ENCODE results near the gene GYPC.
"Not testable (repeated sequence)": the region's sequence is repeated elsewhere in the genome, so short reads cannot be mapped to it uniquely, and the experiment has no call there.

GYPC gene

DNA sequence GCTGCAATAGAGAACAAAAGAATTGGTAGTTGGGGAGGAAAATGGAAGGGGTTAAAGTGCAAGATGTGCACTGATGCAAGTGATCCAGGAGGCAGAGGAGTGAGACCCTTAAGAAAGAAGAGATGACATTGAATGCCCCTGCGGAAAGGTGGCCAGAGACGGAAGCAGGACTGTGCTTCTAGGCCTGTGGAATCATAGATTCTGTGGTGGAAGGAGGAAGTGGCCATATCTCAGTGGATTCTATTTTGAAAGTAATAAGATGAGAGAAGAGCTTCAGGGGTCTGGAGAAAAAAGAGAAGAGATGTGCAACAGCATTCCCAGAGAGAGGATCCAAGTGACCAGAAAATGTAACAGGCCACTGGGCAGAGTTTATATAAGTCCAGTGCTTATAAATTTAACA is 18.6 kb upstream of the GYPC start:
- DNase-seq (ENCODE audit: insufficient read length, low spot score) (no peak), FAIRE-seq (no peak)
- peak; percentile 86 for TF ChIP-seq SPI1 (IDR thresholded peaks at IDR 0.05; ENCODE audit: low read depth, low read length)
- no peak for TF ChIP-seq POLR2A (IDR thresholded peaks at IDR 0.05; ENCODE audit: low read depth, low read length)

DNA sequence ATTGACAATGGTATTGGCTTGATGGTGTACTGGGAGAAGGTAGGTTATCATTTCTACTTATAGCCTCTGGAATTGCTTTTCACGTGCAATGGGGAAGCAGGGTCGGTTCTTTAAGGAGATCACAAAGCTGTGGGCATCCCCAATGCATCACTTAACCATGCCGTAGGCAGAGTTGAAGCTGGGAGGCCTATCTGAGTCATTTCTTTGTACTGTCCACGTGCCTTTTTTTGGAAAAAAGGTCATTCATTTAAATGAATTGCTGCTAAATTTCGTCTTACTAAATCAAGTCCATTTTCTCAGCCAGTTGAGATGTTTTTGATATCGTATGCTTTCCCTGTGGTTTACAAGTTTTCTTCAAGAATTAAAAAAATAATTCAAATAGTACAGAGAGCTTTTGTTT is 17.2 kb upstream of the GYPC start:
- DNase-seq (ENCODE audit: insufficient read length, low spot score) (no peak), FAIRE-seq (no peak)
- TF ChIP-seq SPI1 (IDR thresholded peaks at IDR 0.05; ENCODE audit: low read depth, low read length), result no peak
- no peak for TF ChIP-seq POLR2AphosphoS5 (IDR thresholded peaks at IDR 0.05; ENCODE audit: low read depth, low read length)
- TF ChIP-seq TAF1 (IDR thresholded peaks at IDR 0.05; ENCODE audit: low read depth, low read length), result no peak
- no peak for TF ChIP-seq POU2F2 (IDR thresholded peaks at IDR 0.05; ENCODE audit: low read depth, low read length)
- TF ChIP-seq POLR2A (IDR thresholded peaks at IDR 0.05; ENCODE audit: low read depth, low read length), result no peak
- no peak for TF ChIP-seq PAX5 (IDR thresholded peaks at IDR 0.05; ENCODE audit: insufficient read depth, low read length, severe bottlenecking)

- DNase-seq (ENCODE audit: insufficient read length, low spot score) (no peak), FAIRE-seq (no peak)
- TF ChIP-seq PAX5 (IDR thresholded peaks at IDR 0.05; ENCODE audit: insufficient read depth, low read length, severe bottlenecking) (no peak), TAF1 (IDR thresholded peaks at IDR 0.05; ENCODE audit: low read depth, low read length) (no peak), POLR2A (IDR thresholded peaks at IDR 0.05; ENCODE audit: low read depth, low read length) (no peak), SPI1 (IDR thresholded peaks at IDR 0.05; ENCODE audit: low read depth, low read length) (no peak), POLR2AphosphoS5 (IDR thresholded peaks at IDR 0.05; ENCODE audit: low read depth, low read length) (no peak), POU2F2 (IDR thresholded peaks at IDR 0.05; ENCODE audit: low read depth, low read length) (no peak)
These were observed 16.7 kb upstream of the GYPC start for GRCh38 chr2:126639276-126639675.

DNA sequence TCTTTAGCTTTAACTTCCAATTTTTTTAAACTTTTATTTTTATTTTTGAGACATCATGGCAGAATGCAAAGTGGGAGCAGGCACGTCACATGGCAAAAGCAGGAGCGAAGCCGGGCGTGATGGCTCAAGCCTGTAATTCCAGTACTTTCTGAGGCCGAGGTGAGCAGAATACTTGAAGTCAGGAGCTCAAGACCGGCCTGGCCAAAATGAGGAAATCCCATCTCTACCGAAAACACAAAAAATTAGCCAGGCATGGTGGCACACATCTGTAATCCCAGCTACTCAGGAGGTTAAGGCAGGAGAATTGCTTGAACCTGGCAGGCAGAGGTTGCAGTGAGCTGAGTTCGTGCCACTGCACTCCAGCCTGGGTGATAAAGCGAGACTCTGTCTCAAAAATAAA is 14.7 kb upstream of the GYPC start:
- FAIRE-seq; DNase-seq (ENCODE audit: insufficient read length, low spot score): not testable (repeated sequence)

DNA sequence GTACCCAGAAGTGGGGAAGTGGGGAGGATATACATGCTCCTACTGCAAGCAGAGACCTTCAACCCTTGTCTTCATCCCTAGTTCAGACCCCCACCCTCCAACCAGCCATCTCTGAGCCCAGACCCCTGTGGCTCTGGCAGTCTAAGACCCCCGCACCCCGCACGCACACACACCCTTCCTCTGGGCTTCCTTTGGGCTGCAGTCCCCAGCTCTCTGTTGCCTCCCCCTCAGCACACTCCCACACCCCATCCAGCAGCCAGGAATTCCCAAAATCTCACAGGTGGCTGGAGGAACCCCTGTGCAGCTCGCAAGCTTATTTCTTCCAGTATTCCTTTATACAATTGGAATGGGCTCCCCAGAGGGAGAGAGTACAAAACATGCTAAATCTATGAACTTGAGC is 13.9 kb upstream of the GYPC start:
- no peak for FAIRE-seq
- TF ChIP-seq POLR2AphosphoS5 (IDR thresholded peaks at IDR 0.05; ENCODE audit: low read depth, low read length), result no peak
- TF ChIP-seq POLR2A (IDR thresholded peaks at IDR 0.05; ENCODE audit: low read depth, low read length), result no peak
- TF ChIP-seq PAX5 (IDR thresholded peaks at IDR 0.05; ENCODE audit: insufficient read depth, low read length, severe bottlenecking), result no peak
- no peak for TF ChIP-seq POU2F2 (IDR thresholded peaks at IDR 0.05; ENCODE audit: low read depth, low read length)
- no peak for TF ChIP-seq TAF1 (IDR thresholded peaks at IDR 0.05; ENCODE audit: low read depth, low read length)
- TF ChIP-seq SPI1 (IDR thresholded peaks at IDR 0.05; ENCODE audit: low read depth, low read length), result no peak

GRCh38 chr2:126643431-126643830 is 12.5 kb upstream of the GYPC start:
- TF ChIP-seq POLR2AphosphoS5 (IDR thresholded peaks at IDR 0.05; ENCODE audit: low read depth, low read length) (no peak), PAX5 (IDR thresholded peaks at IDR 0.05; ENCODE audit: insufficient read depth, low read length, severe bottlenecking) (no peak), TAF1 (IDR thresholded peaks at IDR 0.05; ENCODE audit: low read depth, low read length) (no peak), POU2F2 (IDR thresholded peaks at IDR 0.05; ENCODE audit: low read depth, low read length) (no peak), SPI1 (IDR thresholded peaks at IDR 0.05; ENCODE audit: low read depth, low read length) (no peak), POLR2A (IDR thresholded peaks at IDR 0.05; ENCODE audit: low read depth, low read length) (no peak)
- DNase-seq (ENCODE audit: insufficient read length, low spot score), result no peak
- FAIRE-seq, result no peak

More for the DNA sequence above, 13.9 kb upstream of the GYPC start:
- DNase-seq (ENCODE audit: insufficient read length, low spot score), result no peak

DNA sequence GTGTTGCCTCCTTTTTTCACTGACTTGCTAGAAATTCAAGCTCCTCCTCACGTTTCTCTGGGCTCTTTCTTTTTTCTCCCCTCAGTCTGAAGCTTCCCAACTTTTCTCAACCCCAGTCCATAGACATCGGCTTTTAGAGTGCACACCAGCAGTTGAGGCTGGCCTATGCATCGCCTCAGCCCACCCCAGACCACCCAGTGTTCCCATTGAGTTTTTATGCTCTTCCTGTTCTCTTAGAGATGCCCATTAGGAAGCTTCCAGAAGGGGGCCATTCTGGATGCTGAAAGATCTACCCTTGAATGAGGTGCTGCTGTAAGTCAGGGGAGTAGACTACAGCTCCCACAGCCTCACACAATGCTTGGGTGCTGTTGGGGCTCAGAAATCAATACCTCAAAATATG is 12.0 kb upstream of the GYPC start:
- no peak for FAIRE-seq
- DNase-seq (ENCODE audit: insufficient read length, low spot score), result no peak
- no peak for TF ChIP-seq PAX5 (IDR thresholded peaks at IDR 0.05; ENCODE audit: insufficient read depth, low read length, severe bottlenecking)
- TF ChIP-seq POLR2AphosphoS5 (IDR thresholded peaks at IDR 0.05; ENCODE audit: low read depth, low read length), result no peak
- no peak for TF ChIP-seq POLR2A (IDR thresholded peaks at IDR 0.05; ENCODE audit: low read depth, low read length)
- no peak for TF ChIP-seq SPI1 (IDR thresholded peaks at IDR 0.05; ENCODE audit: low read depth, low read length)
- TF ChIP-seq POU2F2 (IDR thresholded peaks at IDR 0.05; ENCODE audit: low read depth, low read length), result no peak
- no peak for TF ChIP-seq TAF1 (IDR thresholded peaks at IDR 0.05; ENCODE audit: low read depth, low read length)

- peak; percentile 62 for FAIRE-seq
- no peak for DNase-seq (ENCODE audit: insufficient read length, low spot score)
- TF ChIP-seq POU2F2 (IDR thresholded peaks at IDR 0.05; ENCODE audit: low read depth, low read length) (no peak), POLR2AphosphoS5 (IDR thresholded peaks at IDR 0.05; ENCODE audit: low read depth, low read length) (no peak), SPI1 (IDR thresholded peaks at IDR 0.05; ENCODE audit: low read depth, low read length) (peak; percentile 73)
These were observed 11.2 kb upstream of the GYPC start for GRCh38 chr2:126644630-126645191.

DNA sequence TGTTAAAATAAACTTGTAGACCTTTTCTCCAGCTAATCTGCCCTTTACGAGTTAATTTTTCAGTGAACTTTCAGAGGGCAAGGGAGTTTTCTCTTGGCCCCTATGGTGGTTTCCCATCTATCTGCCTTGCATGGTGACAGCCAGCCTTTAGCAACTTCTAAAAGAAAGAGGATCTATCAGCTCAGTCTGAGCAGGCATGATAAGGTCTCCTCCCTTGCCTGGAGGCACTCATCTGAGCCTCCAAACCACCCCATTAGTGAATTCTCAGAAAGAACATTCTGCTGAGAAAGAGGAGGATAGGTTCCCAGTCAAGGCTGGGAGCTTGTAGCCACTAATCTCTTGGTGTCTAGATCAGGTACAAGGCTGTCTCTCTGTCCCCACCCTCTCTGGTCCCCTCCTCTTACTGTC is 10.7 kb upstream of the GYPC start:
- peak; percentile 41 for FAIRE-seq
- no peak for DNase-seq (ENCODE audit: insufficient read length, low spot score)
- TF ChIP-seq SPI1 (IDR thresholded peaks at IDR 0.05; ENCODE audit: low read depth, low read length), result no peak
- TF ChIP-seq POU2F2 (IDR thresholded peaks at IDR 0.05; ENCODE audit: low read depth, low read length), result no peak
- TF ChIP-seq POLR2A (IDR thresholded peaks at IDR 0.05; ENCODE audit: low read depth, low read length), result no peak
- no peak for TF ChIP-seq PAX5 (IDR thresholded peaks at IDR 0.05; ENCODE audit: insufficient read depth, low read length, severe bottlenecking)
- TF ChIP-seq TAF1 (IDR thresholded peaks at IDR 0.05; ENCODE audit: low read depth, low read length), result no peak
- TF ChIP-seq POLR2AphosphoS5 (IDR thresholded peaks at IDR 0.05; ENCODE audit: low read depth, low read length), result no peak

GRCh38 chr2:126646026-126646425 is 9.9 kb upstream of the GYPC start:
- no peak for TF ChIP-seq POLR2AphosphoS5 (IDR thresholded peaks at IDR 0.05; ENCODE audit: low read depth, low read length)
- TF ChIP-seq SPI1 (IDR thresholded peaks at IDR 0.05; ENCODE audit: low read depth, low read length), result no peak
- no peak for TF ChIP-seq POU2F2 (IDR thresholded peaks at IDR 0.05; ENCODE audit: low read depth, low read length)
- TF ChIP-seq PAX5 (IDR thresholded peaks at IDR 0.05; ENCODE audit: insufficient read depth, low read length, severe bottlenecking), result no peak
- no peak for TF ChIP-seq POLR2A (IDR thresholded peaks at IDR 0.05; ENCODE audit: low read depth, low read length)
- no peak for TF ChIP-seq TAF1 (IDR thresholded peaks at IDR 0.05; ENCODE audit: low read depth, low read length)
- FAIRE-seq (no peak), DNase-seq (ENCODE audit: insufficient read length, low spot score) (no peak)

DNA sequence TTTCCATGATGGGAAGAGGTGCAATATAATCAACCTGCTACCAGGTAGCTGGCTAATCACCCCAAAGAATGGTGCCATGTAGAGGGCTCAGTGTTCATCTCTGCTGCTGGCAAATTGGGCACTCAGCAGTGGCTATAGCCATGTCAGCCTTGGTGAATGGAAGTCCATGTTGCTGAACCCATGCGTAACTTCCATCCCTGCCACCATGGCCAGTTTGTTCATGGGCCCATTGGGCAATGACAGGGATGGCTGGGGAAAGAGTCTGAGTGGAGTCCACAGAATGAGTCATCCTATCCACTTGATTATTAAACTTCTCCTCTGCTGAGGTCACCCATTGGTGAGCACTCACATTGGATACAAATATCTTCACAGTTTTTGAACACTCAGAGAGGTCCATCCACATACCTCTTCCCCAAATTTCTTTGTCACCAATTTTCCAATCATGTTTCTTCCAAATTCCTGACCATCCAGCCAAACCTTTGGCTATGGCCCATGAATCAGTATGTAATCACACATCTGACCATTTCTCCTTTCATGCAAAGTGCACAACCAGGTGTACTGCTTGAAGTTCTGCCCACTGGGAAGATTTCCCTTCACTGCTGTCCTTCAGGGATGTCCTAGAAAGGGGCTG is 8.1 kb upstream of the GYPC start:
- FAIRE-seq; DNase-seq (ENCODE audit: insufficient read length, low spot score): not testable (repeated sequence)

DNA sequence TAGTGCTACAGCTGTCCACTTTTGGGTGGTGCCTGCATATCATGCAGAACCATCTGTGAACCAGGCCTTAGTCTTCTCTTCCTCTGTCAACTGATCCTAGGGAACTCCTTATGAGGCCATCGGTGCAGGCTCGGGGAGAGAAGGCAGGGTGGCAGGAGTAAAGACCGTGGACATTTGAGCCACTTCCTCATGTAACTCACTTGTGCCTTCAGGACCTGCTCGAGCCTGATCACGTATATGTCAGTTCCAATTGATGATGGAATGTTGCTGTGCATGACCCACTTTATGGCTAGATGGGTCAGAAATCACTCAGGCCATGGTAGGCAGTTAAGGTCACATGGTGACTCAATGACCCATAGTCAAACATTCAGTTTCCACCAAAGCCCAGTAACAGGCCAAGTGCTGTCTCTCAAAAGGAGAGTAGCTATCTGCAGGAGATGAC is 7.6 kb upstream of the GYPC start:
- DNase-seq (ENCODE audit: insufficient read length, low spot score); FAIRE-seq: not testable (repeated sequence)

Measured in GM12891 (cell line).